ENCODE results near the gene KIF24. TPM values are rescaled to one million over a fixed set of nuclear protein-coding genes. Genes with fewer than 3 reads are reported as not detected.

Gene KIF24
- total RNA-seq, 3 donors from 2014 or later (not counting 1 experiment from before 2014, with no cell fraction given) = 0.28 to 0.50 (median 0.30) TPM

DNA sequence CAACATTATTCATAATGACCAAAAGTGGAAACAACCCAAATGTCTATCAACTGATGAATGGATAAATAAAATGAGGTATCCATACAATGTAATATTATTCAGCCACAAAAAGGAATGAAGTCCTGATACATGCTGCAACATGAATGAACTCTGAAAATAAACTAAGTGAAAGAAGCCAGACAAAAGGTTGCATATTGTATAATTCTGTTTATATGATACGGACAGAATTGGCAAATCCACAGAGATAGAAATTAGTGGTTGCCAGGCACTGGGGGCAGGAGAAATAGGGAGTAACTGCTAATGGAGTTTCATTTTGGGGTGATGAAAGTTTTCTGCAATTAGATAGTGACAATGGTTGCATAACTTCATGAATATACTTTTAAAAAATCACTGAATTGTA lies 47.0 kb downstream of the KIF24 start:
- Histone ChIP-seq H3K27me3 (ENCODE audit: control insufficient read depth, insufficient read depth, low read length) (no peaks in the 10 kb centered on the region), H3K36me3 (ENCODE audit: control insufficient read depth, insufficient read depth, low read length) (no peaks in the 10 kb centered on the region), H3K27ac (ENCODE audit: low read length) (no peak overlapping the region), H3K4me3 (ENCODE audit: low read length) (no peak overlapping the region), H3K4me1 (ENCODE audit: control insufficient read depth, insufficient read depth, low read length) (no peaks in the 10 kb centered on the region), H3K9me3 (ENCODE audit: control insufficient read depth, insufficient read depth, low read length) (no peaks in the 10 kb centered on the region)
- ATAC-seq (no peak), DNase-seq (no peak)
- H3K36me3 Mint-ChIP-seq = no peaks in the 10 kb centered on the region
- intact Hi-C loops (cut with micrococcal nuclease) = no loop called here
- no peaks in the 10 kb centered on the region for H3K27me3 Mint-ChIP-seq (ENCODE audit: low read depth in 2 of 2)
- no peaks in the 10 kb centered on the region for H3K9me3 Mint-ChIP-seq
- peaks cover 5 to 6% of the 10 kb centered on the region in 2 donors for H3K4me1 Mint-ChIP-seq
- H3K4me3 Mint-ChIP-seq = no peak overlapping the region
- 96% methylated on average over 1 of the region's 1 CpG for WGBS (ENCODE audit: insufficient coverage)
- H3K27ac Mint-ChIP-seq = no peak overlapping the region
- no peak for TF ChIP-seq CTCF (IDR thresholded peaks at IDR 0.05)

- DNase-seq = no peak
- WGBS (ENCODE audit: insufficient coverage) = 90% methylated on average over 3 of the region's 3 CpGs
Measured at GRCh38 chr9:34279411-34279810, 49.7 kb downstream of the KIF24 start.

More at GRCh38 chr9:34279411-34279810, 49.7 kb downstream of the KIF24 start:
- H3K4me3 Mint-ChIP-seq = no peak overlapping the region
- H3K27ac Mint-ChIP-seq = no peak overlapping the region
- intact Hi-C loops (cut with micrococcal nuclease) = no loop called here
- no peaks in the 10 kb centered on the region for H3K4me1 ChIP-seq (ENCODE audit: control insufficient read depth, insufficient read depth, low read length)
- H3K4me3 ChIP-seq (ENCODE audit: low read length) = no peak overlapping the region
- no peaks in the 10 kb centered on the region for H3K36me3 Mint-ChIP-seq
- no peaks in the 10 kb centered on the region for H3K9me3 ChIP-seq (ENCODE audit: control insufficient read depth, insufficient read depth, low read length)
- H3K27me3 Mint-ChIP-seq (ENCODE audit: low read depth in 2 of 2) = no peaks in the 10 kb centered on the region
- no peak for TF ChIP-seq CTCF (IDR thresholded peaks at IDR 0.05)
- no peak for ATAC-seq
- H3K4me1 Mint-ChIP-seq = peaks cover 7 to 8% of the 10 kb centered on the region in 2 donors
- H3K27ac ChIP-seq (ENCODE audit: low read length) = no peak overlapping the region
- no peaks in the 10 kb centered on the region for H3K36me3 ChIP-seq (ENCODE audit: control insufficient read depth, insufficient read depth, low read length)
- H3K9me3 Mint-ChIP-seq = no peaks in the 10 kb centered on the region
- no peaks in the 10 kb centered on the region for H3K27me3 ChIP-seq (ENCODE audit: control insufficient read depth, insufficient read depth, low read length)

Other genes starting within 250 kb of the KIF24 start
- 10 to 100 TPM; 14.9 to 24.3 (median 21.3) TPM for gene DCAF12, start 202.6 kb downstream of the KIF24 start, total RNA-seq
- gene UBAP1, start 150.2 kb downstream of the KIF24 start, total RNA-seq = 10 to 100 TPM; 43.6 to 59.3 (median 49.7) TPM
- gene NUDT2, start 301 bp upstream of the KIF24 start, total RNA-seq = 10 to 100 TPM in 1 of 3 donors, 1 to 10 TPM in 2; 8.5 to 15.7 (median 9.4) TPM
- gene MYORG, start 47.6 kb upstream of the KIF24 start, total RNA-seq = under 1 TPM; 0.58 to 0.93 (median 0.92) TPM
- gene FAM219A, start 129.3 kb upstream of the KIF24 start, total RNA-seq = 10 to 100 TPM; 18.9 to 20.6 (median 19.2) TPM
- not detected for gene DNAI1, start 129.5 kb upstream of the KIF24 start, total RNA-seq
- gene ENHO, start 193.7 kb upstream of the KIF24 start, total RNA-seq = 1 to 10 TPM in 1 of 3 donors, under 1 TPM in 1, not detected in 1; 0.34 to 1.7 TPM